ENCODE data around the gene IRS1.

- TF ChIP-seq CTCF (IDR thresholded peaks at IDR 0.05; ENCODE audit: poor library complexity) (no peak), EZH2 (IDR thresholded peaks at IDR 0.05; ENCODE audit: borderline replicate concordance) (no peak), EZH2phosphoT487 (IDR thresholded peaks at IDR 0.05; ENCODE audit: low read depth, severe bottlenecking, unreplicated experiment) (no peak)
These were observed 22.0 kb downstream of the IRS1 start for GRCh38 chr2:226777611-226778010.

Data from hepatocyte (in vitro differentiated cells).